GM18520 (cell line): ENCODE results near the gene METTL25B.

Experiments
- ATAC-seq: cut with Tn5 transposase; IDR thresholded peaks from one replicate; pipeline ENCODE4 v1.9.1; 2021; ENCODE audit not compliant: unreplicated experiment

METTL25B gene

GRCh38 chr1:156725683-156726280 is 2.5 kb upstream of the METTL25B start:
- ATAC-seq = peak; percentile 38

GRCh38 chr1:156726549-156727226 is 1.6 kb upstream of the METTL25B start:
- no peak for ATAC-seq

- no peak for ATAC-seq
Observed at GRCh38 chr1:156727492-156727891, 777 bp upstream of the METTL25B start.

DNA sequence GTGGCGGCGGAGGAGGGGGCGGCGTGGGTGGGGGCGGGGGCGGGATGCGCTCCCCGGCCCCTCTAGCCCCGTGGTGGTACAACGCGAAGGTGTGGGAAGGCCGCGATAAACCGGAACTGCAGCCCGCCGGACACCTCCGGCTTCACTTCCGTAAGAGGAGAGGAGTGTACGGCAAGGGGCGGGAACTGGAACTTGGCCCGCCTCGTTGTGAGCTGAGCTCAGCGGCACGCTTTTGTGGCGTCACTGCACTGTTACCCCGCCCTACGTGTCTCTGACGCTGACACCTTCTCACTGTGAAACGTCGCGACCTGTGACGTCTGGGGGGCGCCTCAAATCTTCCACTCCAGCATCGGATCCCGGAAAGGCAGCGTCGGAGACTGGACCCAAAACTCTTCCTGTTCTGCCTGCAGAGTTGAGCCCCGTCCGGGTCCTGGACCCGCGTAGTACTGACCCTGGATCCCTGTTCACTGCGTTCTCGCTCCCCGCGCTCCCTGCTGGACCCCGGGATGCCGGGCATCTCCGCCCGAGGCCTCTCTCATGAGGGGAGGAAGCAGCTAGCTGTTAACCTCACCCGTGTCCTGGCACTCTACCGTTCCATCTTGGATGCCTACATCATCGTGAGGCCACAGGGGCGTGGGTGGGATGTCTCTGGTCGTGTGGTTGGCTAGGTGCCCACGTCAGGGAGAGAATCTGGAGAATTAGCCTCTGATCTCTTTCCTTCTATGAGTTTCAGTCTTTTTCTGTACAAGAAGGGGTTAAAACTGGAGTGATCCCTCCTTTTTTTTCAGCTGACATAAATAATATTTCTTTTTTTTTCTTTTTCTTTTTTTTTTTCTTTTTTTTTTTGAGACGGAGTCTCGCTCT is 562 bp downstream of the METTL25B start, which contains the start of gene ISG20L2:
ISG20L2 (minus strand) TSS at position 168 of the 864 bp plus-strand sequence. CDS start 1,114 bp downstream, outside the sequence.
- peak; percentile 79 for ATAC-seq

- ATAC-seq = no peak
Observed at GRCh38 chr1:156733989-156734584, 5.8 kb downstream of the METTL25B start.

GRCh38 chr1:156738407-156738806 is 10.1 kb downstream of the METTL25B start:
- no peak for ATAC-seq

- ATAC-seq = no peak
Observed at GRCh38 chr1:156738916-156739315, 10.6 kb downstream of the METTL25B start.

GRCh38 chr1:156740237-156740740 is 12.0 kb downstream of the METTL25B start:
- ATAC-seq = no peak

DNA sequence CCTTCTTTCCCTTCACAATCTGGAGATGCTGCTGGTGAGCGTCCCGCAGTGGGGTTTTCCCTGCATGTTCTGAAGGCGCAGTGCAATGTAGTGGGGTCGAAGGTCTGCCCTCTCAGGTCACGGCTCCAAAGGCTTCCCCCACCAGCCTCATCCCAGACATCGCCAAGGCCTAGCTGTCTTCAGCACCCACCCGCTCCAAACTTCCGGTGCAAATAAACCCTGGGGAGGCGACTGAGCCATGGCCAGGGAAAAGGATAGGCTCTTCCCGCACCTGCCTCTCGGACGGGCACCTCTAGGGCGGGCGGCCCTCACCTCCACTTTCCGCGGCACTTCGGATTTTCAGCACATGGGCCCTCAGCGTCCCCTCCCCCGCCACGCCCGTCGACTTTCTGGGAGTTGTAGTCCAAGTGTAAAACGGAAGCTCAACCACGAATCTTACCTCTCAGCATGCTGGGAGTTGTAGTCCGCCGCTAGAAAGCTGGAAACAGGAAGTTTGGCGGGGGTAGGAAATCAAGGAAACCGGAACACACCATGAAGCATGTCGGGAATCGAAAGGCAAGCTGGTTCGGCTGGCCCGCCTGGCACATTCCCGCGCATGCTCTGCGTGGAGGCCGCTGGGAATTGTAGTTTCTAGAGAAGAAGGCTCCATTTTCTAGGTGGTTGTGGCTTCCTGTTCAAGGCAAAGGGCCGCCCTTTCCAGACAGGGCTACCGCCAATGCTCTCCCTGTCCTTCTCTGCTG is 12.6 kb downstream of the METTL25B start, which contains the start of gene MRPL24:
MRPL24 (minus strand) TSS at position 348 of the 740 bp plus-strand sequence. CDS start 2,384 bp downstream, outside the sequence.
- ATAC-seq = peak; percentile 81

- no peak for ATAC-seq
Observed at GRCh38 chr1:156741481-156741983, 13.3 kb downstream of the METTL25B start.

DNA sequence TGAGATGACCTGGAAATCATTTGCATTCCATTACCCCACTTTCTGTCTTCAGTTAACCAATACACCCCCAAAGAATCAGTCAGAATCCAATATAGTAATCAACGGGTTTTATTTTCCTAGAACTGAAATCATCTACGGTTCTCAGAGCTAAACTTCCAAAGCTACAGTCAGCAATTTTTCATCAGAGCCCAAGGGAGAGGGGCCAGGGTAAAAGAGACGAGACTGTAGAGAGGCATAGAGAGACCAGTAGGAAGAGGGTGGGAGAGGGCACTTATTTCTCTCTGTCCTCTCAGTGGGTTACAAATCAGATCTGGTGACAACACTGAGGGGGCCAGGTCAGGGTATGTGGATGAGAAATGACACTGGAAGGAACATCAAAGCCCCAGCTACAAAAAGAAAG is 13.7 kb downstream of the METTL25B start:
- no peak for ATAC-seq

GRCh38 chr1:156742801-156743200 is 14.5 kb downstream of the METTL25B start:
- ATAC-seq = no peak

- no peak for ATAC-seq
Observed at GRCh38 chr1:156743367-156744302, 15.4 kb downstream of the METTL25B start.

- no peak for ATAC-seq
Observed at GRCh38 chr1:156744344-156744743, 16.1 kb downstream of the METTL25B start.

GRCh38 chr1:156744786-156745419 is 16.6 kb downstream of the METTL25B start:
- no peak for ATAC-seq

- ATAC-seq = no peak
Observed at GRCh38 chr1:156745881-156746280, 17.6 kb downstream of the METTL25B start.

- ATAC-seq = no peak
Observed at GRCh38 chr1:156746406-156746727, 18.1 kb downstream of the METTL25B start.

DNA sequence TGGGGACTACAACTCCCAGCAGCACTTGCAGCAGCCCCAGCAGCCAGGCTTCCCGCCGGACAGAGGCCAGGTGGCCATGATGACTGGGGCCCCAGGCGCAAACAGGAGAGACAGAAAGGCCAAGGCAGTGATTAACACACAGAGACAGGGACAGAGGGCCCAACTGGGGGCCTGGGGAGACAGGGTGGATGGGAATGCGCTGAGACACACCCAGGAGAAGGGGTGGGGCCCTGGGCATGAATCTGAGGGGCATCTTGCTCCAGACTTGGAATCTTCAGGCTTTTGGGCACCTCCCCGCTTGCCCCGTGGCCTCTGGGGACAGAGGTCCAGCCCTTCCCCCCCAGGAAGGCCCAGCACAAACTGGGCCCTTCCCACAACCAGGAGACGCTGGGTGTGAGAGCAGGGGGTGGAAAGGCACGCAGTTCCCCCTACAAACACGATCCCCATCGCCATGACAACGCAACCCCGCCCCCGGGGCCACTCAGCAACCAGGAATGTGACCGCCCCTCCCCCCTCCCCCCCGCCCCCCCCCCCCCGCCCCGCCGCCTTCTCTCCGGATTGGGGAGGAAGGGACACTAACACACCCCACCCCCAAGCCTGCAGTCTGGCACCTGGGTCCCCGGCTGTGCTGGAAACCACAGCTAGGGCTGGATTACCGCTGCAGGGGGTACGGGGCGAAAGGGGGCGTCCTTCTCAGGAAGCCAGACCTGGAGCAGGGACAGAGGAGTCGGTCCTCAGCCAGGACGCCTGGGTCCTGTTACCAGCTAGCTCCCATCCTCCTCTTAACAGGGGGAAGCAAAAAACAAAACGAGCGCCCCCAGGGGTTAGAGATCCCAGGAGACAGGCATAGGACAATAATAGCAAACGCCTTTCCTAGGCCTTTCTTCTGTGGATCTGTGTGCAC is 18.7 kb downstream of the METTL25B start:
- ATAC-seq = no peak
